GM18502 (cell line): ENCODE measurements around the gene MYLK2.

Experiments used
- ATAC-seq: cut with Tn5 transposase; IDR thresholded peaks from one replicate; pipeline ENCODE4 v1.9.1; 2021; ENCODE audit warnings: mild to moderate bottlenecking; ENCODE audit not compliant: unreplicated experiment, poor library complexity

MYLK2 gene

GRCh38 chr20:31869673-31869941, 50.5 kb downstream of the MYLK2 start:
- ATAC-seq, result no peak

- ATAC-seq, result no peak
These were observed 51.0 kb downstream of the MYLK2 start, which contains the start of the genes DUSP15 and TTLL9 for GRCh38 chr20:31869942-31870725. DUSP15 (minus strand) TSS chr20:31870527; CDS start chr20:31870337, 190 bp downstream. TTLL9 (plus strand) TSS chr20:31870634; CDS start chr20:31871127, 493 bp downstream.

GRCh38 chr20:31870726-31871617, 51.8 kb downstream of the MYLK2 start:
- no peak for ATAC-seq

GRCh38 chr20:31871618-31871954, 52.4 kb downstream of the MYLK2 start:
- no peak for ATAC-seq

- no peak for ATAC-seq
These were observed 53.2 kb downstream of the MYLK2 start for GRCh38 chr20:31872406-31872805.

- ATAC-seq, result no peak
These were observed 56.5 kb downstream of the MYLK2 start for GRCh38 chr20:31875671-31876070.

- ATAC-seq, result no peak
These were observed 58.5 kb downstream of the MYLK2 start for GRCh38 chr20:31877684-31878083.

GRCh38 chr20:31879143-31879987, 60.2 kb downstream of the MYLK2 start:
- peak; percentile 83 for ATAC-seq

- no peak for ATAC-seq
These were observed 62.8 kb downstream of the MYLK2 start for GRCh38 chr20:31881945-31882344.

GRCh38 chr20:31883829-31884228, 64.7 kb downstream of the MYLK2 start:
- no peak for ATAC-seq
